Neural progenitor cell (in vitro differentiated cells): ENCODE measurements around the gene PIP5KL1.

Source experiments
- CTCF ChIP-seq: fragments of 200-600 bp; sonication (generic); IDR thresholded peaks from 2 replicates; pipeline ENCODE4 v1.5.1; 2017; ENCODE audit warnings: antibody characterized with exemption, mild to moderate bottlenecking
- EZH2 ChIP-seq: fragments of 200-600 bp; sonication (generic); IDR thresholded peaks from 2 replicates; pipeline ENCODE4 v1.6.1; 2017; ENCODE audit warnings: antibody characterized with exemption, mild to moderate bottlenecking, moderate library complexity
- EZH2phosphoT487 ChIP-seq: fragments of 200-600 bp; sonication (generic); IDR thresholded peaks from 2 replicates; pipeline ENCODE4 v1.6.1; 2017; ENCODE audit warnings: antibody characterized with exemption

GRCh38 chr9:127936347-127936852, 5.8 kb upstream of the PIP5KL1 start:
- no peak for TF ChIP-seq CTCF
- TF ChIP-seq EZH2phosphoT487, result no peak
- TF ChIP-seq EZH2, result no peak
